Activated T-cell treated with anti-CD3 and anti-CD28 coated beads for 1 hour (primary cell): ENCODE results near the gene TUBB3.

Experiments
- DNase-seq: peaks from one replicate; pipeline ENCODE4 v3.0.0-alpha.2; 2020; ENCODE audit warnings: low read depth

Gene TUBB3

GRCh38 chr16:89944773-89945172 lies 21.6 kb downstream of the TUBB3 start:
- no peak for DNase-seq

GRCh38 chr16:89945654-89946053 lies 22.5 kb downstream of the TUBB3 start:
- no peak for DNase-seq

- DNase-seq, result no peak
These were observed 23.4 kb downstream of the TUBB3 start for GRCh38 chr16:89946515-89946914.

- DNase-seq, result no peak
These were observed 26.1 kb downstream of the TUBB3 start for GRCh38 chr16:89949121-89949742.

- DNase-seq, result no peak
These were observed 26.6 kb downstream of the TUBB3 start for GRCh38 chr16:89949756-89950155.

- DNase-seq, result no peak
These were observed 28.4 kb downstream of the TUBB3 start for GRCh38 chr16:89951509-89951908.

GRCh38 chr16:89952049-89952448 lies 28.9 kb downstream of the TUBB3 start:
- no peak for DNase-seq

- no peak for DNase-seq
These were observed 29.4 kb downstream of the TUBB3 start for GRCh38 chr16:89952551-89952950.

GRCh38 chr16:89953671-89954406 lies 30.7 kb downstream of the TUBB3 start:
- DNase-seq, result no peak

- DNase-seq, result no peak
These were observed 31.3 kb downstream of the TUBB3 start for GRCh38 chr16:89954462-89954861.

GRCh38 chr16:89955001-89955685 lies 32.0 kb downstream of the TUBB3 start:
- DNase-seq, result no peak

GRCh38 chr16:89956505-89957215 lies 33.5 kb downstream of the TUBB3 start:
- DNase-seq, result no peak

- DNase-seq, result no peak
These were observed 34.2 kb downstream of the TUBB3 start for GRCh38 chr16:89957216-89957785.

GRCh38 chr16:89958068-89958467 lies 34.9 kb downstream of the TUBB3 start:
- DNase-seq, result no peak

GRCh38 chr16:89958596-89958995 lies 35.5 kb downstream of the TUBB3 start:
- no peak for DNase-seq

- no peak for DNase-seq
These were observed 37.8 kb downstream of the TUBB3 start for GRCh38 chr16:89960966-89961365.

GRCh38 chr16:89961920-89962319 lies 38.8 kb downstream of the TUBB3 start:
- DNase-seq, result no peak

- no peak for DNase-seq
These were observed 39.8 kb downstream of the TUBB3 start for GRCh38 chr16:89962754-89963498.

- no peak for DNase-seq
These were observed 41.1 kb downstream of the TUBB3 start for GRCh38 chr16:89964201-89964600.

GRCh38 chr16:89965447-89966225 lies 42.5 kb downstream of the TUBB3 start:
- no peak for DNase-seq

- DNase-seq, result no peak
These were observed 43.6 kb downstream of the TUBB3 start for GRCh38 chr16:89966756-89967155.
